COLO668 (cell line): ENCODE measurements around the gene TRAF3.

Experiments
- DNase-seq: peaks from one replicate; lab custom pipeline; 2025; ENCODE audit not compliant: unreplicated experiment; lab: John Stamatoyannopoulos, UW

The TRAF3 gene, protein sequence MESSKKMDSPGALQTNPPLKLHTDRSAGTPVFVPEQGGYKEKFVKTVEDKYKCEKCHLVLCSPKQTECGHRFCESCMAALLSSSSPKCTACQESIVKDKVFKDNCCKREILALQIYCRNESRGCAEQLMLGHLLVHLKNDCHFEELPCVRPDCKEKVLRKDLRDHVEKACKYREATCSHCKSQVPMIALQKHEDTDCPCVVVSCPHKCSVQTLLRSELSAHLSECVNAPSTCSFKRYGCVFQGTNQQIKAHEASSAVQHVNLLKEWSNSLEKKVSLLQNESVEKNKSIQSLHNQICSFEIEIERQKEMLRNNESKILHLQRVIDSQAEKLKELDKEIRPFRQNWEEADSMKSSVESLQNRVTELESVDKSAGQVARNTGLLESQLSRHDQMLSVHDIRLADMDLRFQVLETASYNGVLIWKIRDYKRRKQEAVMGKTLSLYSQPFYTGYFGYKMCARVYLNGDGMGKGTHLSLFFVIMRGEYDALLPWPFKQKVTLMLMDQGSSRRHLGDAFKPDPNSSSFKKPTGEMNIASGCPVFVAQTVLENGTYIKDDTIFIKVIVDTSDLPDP

GRCh38 chr14:102776761-102777710, at the start of gene TRAF3:
Gene TRAF3, plus strand, starts transcription at chr14:102777449. Its CDS starts 92,753 bp downstream, at chr14:102870202.
- peak; percentile 90 for DNase-seq

DNA sequence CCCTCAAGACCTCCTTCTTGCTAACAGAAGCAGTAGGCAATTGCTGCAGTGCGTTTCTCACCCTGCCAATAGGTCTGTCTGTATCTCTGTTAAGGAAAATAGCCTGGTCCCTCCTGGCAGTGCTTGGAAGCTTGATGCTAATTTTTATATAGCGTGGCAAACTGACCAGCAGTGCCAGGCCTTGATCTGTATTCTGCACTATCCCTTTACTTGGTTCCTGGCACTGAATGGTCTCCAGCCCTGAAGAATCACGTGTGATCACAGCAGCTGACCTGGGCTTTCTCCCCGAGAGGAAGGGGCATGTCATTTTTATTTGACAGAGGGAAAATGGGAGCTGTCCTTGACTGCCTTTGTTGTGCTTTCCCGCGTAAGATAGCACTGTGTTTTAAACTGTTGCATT, 48.7 kb upstream of the TRAF3 start:
- DNase-seq = no peak

DNA sequence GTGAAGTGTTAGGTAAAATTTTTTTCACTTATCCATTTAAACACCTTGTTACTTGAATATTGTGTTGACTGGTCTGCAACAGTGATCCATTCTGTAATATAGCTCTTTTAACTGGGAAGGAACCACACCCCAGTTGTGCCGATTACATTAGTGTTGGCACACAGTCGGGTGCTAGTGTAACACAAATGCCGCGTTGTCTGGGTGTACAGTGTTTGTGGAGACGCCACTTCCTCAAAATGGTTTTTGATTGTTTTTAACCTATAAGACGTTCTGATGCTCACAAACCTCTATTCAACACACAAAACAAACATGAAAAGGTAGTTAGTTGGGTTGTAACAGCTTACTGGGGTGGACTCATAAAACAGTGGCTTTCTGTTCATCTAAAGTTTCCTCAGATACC, 48.0 kb upstream of the TRAF3 start:
- DNase-seq = no peak

- DNase-seq = no peak
These were observed 47.4 kb upstream of the TRAF3 start for GRCh38 chr14:102729825-102730224.

GRCh38 chr14:102731101-102731870, 46.0 kb upstream of the TRAF3 start:
- no peak for DNase-seq

- DNase-seq = peak; percentile 29
These were observed 45.1 kb upstream of the TRAF3 start for GRCh38 chr14:102731871-102732800.

GRCh38 chr14:102732924-102733323, 44.3 kb upstream of the TRAF3 start:
- no peak for DNase-seq

- no peak for DNase-seq
These were observed 43.9 kb upstream of the TRAF3 start for GRCh38 chr14:102733326-102733725.

DNA sequence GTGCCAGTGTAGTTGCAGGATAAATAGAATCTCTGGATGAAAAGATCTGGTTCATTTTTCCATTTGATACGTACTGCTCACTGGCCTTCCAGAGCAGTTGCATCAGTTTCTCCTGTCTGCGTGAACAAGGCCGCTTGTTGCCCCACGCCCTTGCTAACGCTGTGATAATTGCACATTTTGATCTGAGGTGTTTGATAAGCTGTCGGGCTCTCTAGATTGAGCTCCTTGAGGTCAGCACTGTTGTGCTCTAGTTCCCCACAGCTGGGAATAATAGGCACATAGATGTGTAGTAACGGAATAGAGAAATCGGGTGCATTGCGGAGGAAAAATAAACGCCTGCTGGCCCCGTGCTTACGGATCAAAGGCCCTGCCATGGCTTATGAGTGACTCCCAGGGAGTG, 42.8 kb upstream of the TRAF3 start:
- DNase-seq = no peak

- no peak for DNase-seq
These were observed 40.3 kb upstream of the TRAF3 start for GRCh38 chr14:102736956-102737355.

DNA sequence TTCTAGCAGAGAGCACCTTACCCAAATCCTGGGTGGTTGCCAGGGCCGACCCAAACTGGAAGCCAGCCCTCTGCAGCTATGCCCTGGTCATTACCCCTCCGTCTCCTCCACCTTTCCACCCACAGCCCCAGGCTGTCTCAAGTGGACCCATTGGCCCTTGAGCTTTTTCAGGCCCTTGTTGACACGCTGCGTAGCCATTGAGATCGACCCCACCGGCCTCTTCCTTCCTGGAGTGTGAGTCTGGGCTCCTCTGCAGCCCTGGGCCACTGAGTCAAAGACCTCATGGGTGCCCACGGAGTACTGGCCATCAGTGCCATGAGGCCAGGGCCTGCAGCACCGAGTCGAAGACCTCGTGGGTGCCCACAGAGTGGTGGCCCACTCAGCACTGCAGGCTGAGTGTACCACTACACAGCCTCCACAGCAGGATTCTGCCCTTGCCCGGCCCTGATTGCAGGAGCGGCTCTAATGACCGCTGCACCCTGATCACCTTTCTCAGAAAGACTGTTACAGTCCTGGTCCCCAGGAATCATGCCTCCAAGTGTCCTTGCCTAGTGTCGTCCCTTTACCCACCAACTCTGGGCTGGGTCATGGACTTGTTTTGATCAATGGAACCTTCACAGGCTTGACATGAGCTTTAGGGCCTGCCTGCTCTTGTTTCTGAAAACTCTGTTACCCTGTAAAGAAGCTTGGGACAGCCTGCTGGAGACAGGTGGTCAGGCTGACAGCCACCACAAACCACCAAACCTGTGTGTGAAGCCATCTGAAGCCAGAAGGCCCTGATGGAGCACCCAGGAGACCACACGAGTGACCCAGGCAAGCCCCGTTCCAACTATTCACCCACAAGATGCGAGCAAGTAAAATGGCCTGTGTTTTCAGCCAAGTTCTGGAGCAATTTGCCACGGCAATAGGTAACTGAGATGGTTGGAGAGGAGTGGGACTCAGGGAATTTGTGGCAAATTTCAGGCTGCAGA, 39.6 kb upstream of the TRAF3 start:
- no peak for DNase-seq

DNA sequence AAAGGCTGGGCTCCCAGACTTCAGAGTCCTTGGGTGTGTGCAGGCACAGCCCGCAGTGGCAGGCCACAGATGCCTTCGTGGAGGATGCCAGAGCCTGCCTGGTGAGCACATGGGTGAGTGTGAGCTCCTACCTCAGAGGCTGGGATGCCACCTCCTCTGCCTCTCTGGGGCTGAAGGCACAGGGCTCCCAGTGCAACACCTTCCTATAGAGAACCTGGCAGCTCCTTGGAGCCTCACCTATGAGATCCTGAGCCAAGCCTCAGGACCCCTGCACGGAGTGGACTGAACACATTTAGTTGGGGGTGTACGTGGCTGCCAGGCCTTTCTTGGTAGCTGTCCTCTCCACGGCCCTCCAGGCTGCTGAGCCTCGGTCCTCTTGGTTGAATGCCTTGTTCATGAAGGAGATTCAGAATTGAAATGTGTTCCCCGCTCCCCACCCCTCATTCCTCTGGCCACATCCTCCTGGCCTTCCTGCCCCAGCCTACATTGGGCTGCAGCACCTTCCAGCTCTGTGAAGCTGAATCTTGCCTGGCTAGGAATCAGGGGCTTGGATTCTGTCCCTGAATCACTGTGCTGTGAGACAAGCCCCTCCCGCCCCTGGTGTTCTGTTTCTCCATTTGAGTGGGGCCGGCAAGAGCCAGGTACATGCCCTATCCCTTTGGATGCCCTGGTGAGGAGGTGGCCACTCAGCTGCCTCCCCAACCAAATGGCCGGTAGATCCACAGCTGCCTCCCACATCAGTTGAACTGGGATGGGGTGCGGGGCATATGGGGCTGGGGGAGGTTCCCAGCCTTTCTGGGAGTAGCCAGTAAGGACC, 38.7 kb upstream of the TRAF3 start:
- no peak for DNase-seq

DNA sequence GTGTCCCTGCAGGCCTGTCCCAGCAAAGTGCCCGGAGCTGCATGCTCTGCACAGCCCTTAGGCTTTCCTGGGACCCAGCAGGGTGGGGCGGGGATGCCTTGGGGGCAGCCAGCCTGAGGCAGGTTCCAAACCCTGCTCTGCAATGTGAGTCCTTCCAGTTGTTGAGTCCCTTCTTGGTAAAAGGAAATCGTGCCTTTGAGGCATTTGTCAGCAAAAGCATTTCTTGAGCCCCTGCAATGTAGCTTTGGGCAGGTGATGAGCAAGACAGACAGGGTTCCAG, 38.1 kb upstream of the TRAF3 start:
- DNase-seq = no peak

DNA sequence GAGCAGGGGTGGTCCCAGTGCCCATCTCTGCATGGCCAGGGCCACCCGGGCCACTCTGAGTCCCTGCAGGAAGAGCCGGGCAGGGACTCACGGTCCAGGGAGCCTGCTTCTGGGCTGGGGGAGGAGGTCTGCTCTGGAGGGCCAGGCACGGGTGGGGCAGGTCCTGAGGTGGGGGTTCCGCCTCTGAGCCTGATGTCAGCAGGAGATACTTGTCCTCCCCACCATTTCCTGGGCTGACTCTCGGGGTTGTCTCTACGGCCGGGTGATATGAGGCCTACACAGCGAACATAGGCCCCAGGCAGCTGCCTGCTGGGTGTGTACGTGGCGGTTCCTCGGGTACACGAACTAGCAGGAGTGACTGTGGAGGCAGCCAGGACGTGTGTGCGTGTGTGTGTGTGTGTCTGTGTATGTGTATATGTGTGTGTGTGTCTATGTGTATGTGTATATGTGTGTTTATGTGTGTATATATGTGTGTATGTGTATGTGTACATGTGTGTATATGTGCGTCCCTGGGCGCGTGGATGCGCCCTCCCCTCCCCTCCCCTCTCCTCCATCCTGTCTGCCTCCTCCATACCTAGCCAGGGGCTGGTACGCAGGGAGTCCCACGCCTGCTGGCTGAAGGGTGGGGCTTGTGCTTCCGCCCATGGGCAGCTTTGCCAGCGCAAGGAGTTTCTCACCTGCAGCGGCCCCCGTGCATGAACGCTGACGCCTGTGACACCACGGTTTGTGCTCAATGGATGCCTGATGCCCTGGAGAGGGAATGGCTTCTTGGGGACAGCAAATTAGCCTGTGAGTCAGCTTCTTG, 30.4 kb upstream of the TRAF3 start:
- DNase-seq = no peak

- no peak for DNase-seq
These were observed 28.4 kb upstream of the TRAF3 start for GRCh38 chr14:102748806-102749205.

DNA sequence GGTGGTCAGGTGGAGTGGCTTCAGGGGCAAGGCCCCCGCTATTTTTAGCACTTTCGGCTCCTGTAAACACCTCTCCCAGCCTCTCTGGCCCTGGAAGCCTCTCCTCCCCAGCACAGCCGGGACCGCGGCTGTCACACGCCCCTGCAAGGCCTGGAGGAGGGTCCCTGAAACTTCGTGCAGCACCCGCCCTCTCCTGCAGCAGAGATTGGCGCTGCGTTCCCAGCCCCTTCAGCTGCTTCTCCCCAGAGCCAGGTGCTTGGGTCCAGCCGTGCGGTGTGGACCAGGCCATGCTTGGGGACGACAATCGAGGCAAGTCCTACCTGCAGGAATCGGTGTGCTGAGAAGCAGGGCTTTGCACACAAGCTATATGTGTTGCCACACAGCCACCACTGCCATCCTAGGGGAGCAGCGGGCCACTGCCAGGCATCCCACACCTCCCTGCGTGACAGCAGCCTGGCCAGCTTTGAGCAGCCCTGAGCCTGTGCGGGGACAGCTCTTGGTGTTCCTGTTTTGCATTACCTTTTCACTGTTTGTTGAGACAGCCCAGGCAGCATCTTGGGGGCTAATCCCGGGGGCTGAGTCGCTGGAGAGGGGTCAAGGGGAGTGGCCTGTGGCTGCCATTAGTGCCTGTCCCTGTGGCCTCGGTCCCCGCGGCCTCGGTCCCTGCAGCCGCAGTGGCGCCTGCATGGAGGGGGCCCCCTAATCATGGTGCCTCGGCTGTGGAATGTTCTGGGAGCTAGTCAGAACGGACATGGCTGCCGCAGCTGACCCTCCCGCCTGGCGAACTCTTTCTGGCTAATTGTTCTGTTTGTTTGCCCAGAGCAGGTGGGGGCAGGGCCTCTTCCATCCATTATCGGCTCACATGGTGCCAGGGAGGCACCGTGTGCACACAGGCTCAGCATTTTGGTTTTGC, 27.6 kb upstream of the TRAF3 start:
- peak; percentile 76 for DNase-seq
